Activated T-cell treated with anti-CD3 and anti-CD28 coated beads, Interleukin-2, amount 50 U/mL, for 72 hours (primary cell): ENCODE measurements around the gene DNAJC3. TPM values are rescaled to one million over a fixed set of nuclear protein-coding genes. Genes with fewer than 3 reads are reported as not detected.
A peak's percentile ranks its signal among the peaks of the same experiment; 100 is the strongest.

ENCODE experiments used
- ATAC-seq, 2 donors: fragments of 150-1000 bp; cut with Tn5 transposase; replicated peaks in 1 of 2; 2 replicates each; pipeline ENCODE4 v1.10.0; 2021; ENCODE audit warnings: moderate library complexity in 2 of 2, mild to moderate bottlenecking in 1 of 2
- DNase-seq, 2 donors: peaks; one replicate each; pipeline ENCODE4 v3.0.0; 2021 to 2022; ENCODE audit warnings: mixed read lengths in 1 of 2
- H3K27ac Mint-ChIP-seq: one replicate; pipeline ENCODE4 v1.8.0; 2022; ENCODE audit warnings: mild to moderate bottlenecking, moderate library complexity, mixed read lengths
- H3K27me3 Mint-ChIP-seq: one replicate; pipeline ENCODE4 v1.8.0; 2022; ENCODE audit warnings: low read depth, mixed read lengths
- H3K36me3 Mint-ChIP-seq, 2 donors: one replicate each; pipeline ENCODE4 v1.8.0; 2022; ENCODE audit warnings: mixed read lengths in 2 of 2, mild to moderate bottlenecking in 1 of 2; ENCODE audit not compliant: insufficient read depth in 2 of 2
- H3K4me1 Mint-ChIP-seq: one replicate; pipeline ENCODE4 v1.8.0; 2022; ENCODE audit warnings: low read depth, mixed read lengths
- H3K4me3 Mint-ChIP-seq, 2 donors: one replicate each; pipeline ENCODE4 v1.8.0; 2022; ENCODE audit warnings: mild to moderate bottlenecking in 2 of 2, mixed read lengths in 2 of 2, moderate library complexity in 2 of 2
- H3K9me3 Mint-ChIP-seq, 2 donors: one replicate each; pipeline ENCODE4 v1.8.0; 2022; ENCODE audit warnings: mixed read lengths in 2 of 2
- total RNA-seq, 2 donors: library from RNA; stranded (reverse); gene quantifications; one replicate each; pipeline ENCODE4 v1.2.3, GENCODE V29; 2022

Gene DNAJC3
- total RNA-seq, 2 donors from 2014 or later, result 22.3 to 24.9 TPM

- Mint-ChIP-seq H3K9me3 (peaks cover 2 to 6% of the 10 kb centered on the region in 2 donors), H3K27me3 (no peaks in the 10 kb centered on the region), H3K4me1 (no peaks in the 10 kb centered on the region), H3K36me3 (peaks cover 0 to 2% of the 10 kb centered on the region in 2 donors), H3K4me3 (no peak overlapping the region), H3K27ac (no peak overlapping the region)
- DNase-seq (no peak), ATAC-seq (no peak)
These were observed 124.9 kb downstream of the DNAJC3 start for GRCh38 chr13:95801825-95802224.

DNA sequence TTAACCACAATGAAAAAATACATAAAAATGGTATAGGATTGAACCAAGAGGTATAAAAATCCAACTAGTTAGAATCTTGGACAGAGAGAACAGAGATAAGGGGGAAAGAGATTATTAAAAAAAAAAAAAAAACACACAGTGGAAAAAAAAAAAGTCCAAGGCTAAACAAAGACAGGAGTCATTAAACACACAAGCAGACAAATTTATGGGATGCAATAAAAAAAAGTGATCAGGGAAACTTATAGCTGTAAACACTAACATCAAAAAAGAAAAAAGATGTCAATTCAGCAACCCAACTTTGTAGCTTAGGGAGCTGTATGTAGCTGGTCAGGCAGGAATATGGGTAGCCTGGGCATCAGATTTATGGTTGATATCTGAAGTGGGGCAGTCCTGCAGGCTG is 129.0 kb downstream of the DNAJC3 start:
- Mint-ChIP-seq H3K4me3 (no peak overlapping the region), H3K9me3 (peaks cover 2 to 7% of the 10 kb centered on the region in 2 donors), H3K4me1 (no peaks in the 10 kb centered on the region), H3K27ac (no peak overlapping the region), H3K36me3 (peaks cover 0 to 5% of the 10 kb centered on the region in 2 donors), H3K27me3 (peaks cover 36% of the 10 kb centered on the region)
- ATAC-seq, result no peak
- DNase-seq, result no peak

DNA sequence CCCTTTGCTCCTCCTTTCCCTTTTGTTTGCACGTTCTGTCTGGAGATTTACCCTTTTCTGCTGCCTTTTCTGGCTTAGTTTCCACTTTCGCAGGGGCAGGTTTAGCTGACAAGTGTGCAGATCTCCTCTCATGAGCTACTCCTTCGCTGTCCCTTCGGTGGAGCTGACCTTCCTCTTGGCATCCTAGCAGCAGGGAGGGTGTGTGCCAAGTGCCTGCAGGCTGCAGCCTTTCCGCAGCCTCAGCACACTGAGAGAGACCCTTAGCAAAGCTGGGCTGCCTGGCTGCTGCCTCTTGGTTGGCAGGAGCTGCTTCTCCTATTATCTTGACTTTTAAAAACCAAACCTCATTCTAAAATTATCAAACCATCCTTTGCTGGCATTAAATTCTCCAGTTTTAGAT is 132.5 kb downstream of the DNAJC3 start:
- H3K4me1 Mint-ChIP-seq, result no peaks in the 10 kb centered on the region
- H3K4me3 Mint-ChIP-seq, result no peak overlapping the region
- peaks cover 49% of the 10 kb centered on the region for H3K27me3 Mint-ChIP-seq
- ATAC-seq, result no peak
- H3K9me3 Mint-ChIP-seq, result peaks cover 5 to 10% of the 10 kb centered on the region in 2 donors
- no peak overlapping the region for H3K27ac Mint-ChIP-seq
- no peak for DNase-seq
- H3K36me3 Mint-ChIP-seq, result peaks cover 2 to 5% of the 10 kb centered on the region in 2 donors

DNA sequence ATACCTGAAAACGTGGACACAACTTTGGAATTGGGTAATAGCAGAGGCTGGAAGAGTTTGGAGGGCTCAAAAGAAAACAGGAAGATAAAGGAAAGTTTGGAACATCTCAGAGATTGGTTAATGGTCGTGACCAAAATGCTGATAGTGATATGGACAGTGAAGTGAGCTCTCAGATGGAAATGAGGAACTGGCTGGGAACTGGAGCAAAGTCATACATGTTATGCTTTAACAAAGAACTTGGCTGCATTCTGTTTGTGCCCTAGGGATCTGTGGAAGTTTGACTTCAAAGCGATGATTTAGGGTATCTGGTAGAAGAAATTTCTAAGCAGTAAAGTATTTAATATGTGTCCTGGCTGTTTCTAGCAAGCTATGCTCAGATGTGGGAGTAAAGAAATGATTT is 136.2 kb downstream of the DNAJC3 start:
- Mint-ChIP-seq H3K4me1 (no peaks in the 10 kb centered on the region), H3K9me3 (peaks cover 4 to 6% of the 10 kb centered on the region in 2 donors)

GRCh38 chr13:95814495-95814894 is 137.6 kb downstream of the DNAJC3 start:
- H3K36me3 Mint-ChIP-seq, result peaks cover 2% of the 10 kb centered on the region in 2 donors
- peaks cover 4% of the 10 kb centered on the region in 2 donors for H3K9me3 Mint-ChIP-seq
- no peak overlapping the region for H3K4me3 Mint-ChIP-seq
- ATAC-seq, result no peak
- no peak overlapping the region for H3K27ac Mint-ChIP-seq
- H3K4me1 Mint-ChIP-seq, result no peaks in the 10 kb centered on the region
- peaks cover 24% of the 10 kb centered on the region for H3K27me3 Mint-ChIP-seq
- no peak for DNase-seq

More for the DNA sequence above, 136.2 kb downstream of the DNAJC3 start:
- Mint-ChIP-seq H3K36me3 (peaks cover 2 to 3% of the 10 kb centered on the region in 2 donors), H3K27me3 (peaks cover 38% of the 10 kb centered on the region), H3K27ac (no peak overlapping the region), H3K4me3 (no peak overlapping the region)
- ATAC-seq (no peak), DNase-seq (no peak)

DNA sequence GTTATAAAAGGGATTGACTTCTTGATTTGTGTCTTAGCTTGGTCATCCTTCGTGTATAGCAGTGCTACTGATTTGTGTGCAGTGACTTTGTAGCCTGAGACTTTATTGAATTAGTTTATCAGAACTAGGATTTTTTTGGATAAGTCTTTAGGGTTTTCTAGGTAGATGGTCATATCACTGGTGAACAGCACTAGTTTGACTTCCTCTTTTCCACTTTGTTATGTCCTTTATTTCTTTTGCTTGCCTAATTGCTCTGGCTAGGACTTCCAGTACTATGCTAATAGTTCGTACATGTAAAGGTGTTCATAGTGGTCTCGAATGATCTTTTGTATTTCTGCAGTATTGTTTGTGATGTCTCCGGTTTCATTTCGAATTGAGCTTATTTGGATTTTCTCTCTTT is 145.4 kb downstream of the DNAJC3 start:
- H3K4me3 Mint-ChIP-seq, result no peak overlapping the region
- DNase-seq, result no peak
- H3K36me3 Mint-ChIP-seq, result no peaks in the 10 kb centered on the region
- no peak for ATAC-seq
- peaks cover 14% of the 10 kb centered on the region for H3K27me3 Mint-ChIP-seq
- no peaks in the 10 kb centered on the region for H3K9me3 Mint-ChIP-seq
- H3K4me1 Mint-ChIP-seq, result no peaks in the 10 kb centered on the region
- no peak overlapping the region for H3K27ac Mint-ChIP-seq

DNA sequence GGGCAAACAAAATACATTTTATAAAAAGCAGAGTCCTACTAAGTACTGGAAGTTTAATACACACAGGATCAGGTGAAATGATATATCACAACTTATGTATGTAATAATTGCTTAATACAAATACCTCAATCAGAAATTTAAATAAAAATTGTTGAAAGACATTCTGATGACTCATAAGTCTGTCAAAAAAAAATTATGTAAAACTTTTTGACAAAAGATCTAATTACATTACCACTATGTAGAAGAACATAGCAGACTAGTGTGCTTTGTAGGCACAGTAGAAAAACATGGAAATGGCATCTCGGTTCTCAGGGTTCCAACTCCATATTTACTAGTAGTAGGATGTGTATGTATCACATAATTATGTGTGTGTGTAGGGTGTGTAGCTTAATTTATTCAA is 156.2 kb downstream of the DNAJC3 start:
- ATAC-seq, result no peak
- H3K36me3 Mint-ChIP-seq, result peaks cover under 1 to 6% of the 10 kb centered on the region in 2 donors
- H3K27me3 Mint-ChIP-seq, result peaks cover 40% of the 10 kb centered on the region
- no peaks in the 10 kb centered on the region for H3K4me1 Mint-ChIP-seq
- no peak for DNase-seq
- H3K27ac Mint-ChIP-seq, result no peak overlapping the region
- H3K9me3 Mint-ChIP-seq, result peaks cover 0 to 5% of the 10 kb centered on the region in 2 donors
- no peak overlapping the region for H3K4me3 Mint-ChIP-seq

DNA sequence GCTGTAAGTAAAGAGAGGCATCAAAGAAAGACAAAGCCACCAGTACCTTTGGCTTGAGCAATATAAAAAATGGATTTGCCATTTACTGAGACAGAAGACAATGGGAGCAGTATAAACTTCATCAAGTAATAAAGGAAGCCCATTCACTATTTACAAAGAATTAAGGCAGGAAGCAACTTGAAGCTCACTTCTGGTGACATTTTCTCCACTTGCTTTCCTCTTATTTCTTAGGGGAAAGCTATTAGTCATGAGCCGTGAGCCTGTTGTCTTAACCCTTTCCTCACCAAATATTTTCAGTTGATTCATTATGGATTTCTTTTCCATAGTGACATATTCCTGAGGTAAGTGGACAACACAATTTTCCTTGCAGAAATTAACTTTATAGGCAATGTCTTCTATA is 156.8 kb downstream of the DNAJC3 start:
- Mint-ChIP-seq H3K36me3 (peaks cover 0 to 4% of the 10 kb centered on the region in 2 donors), H3K9me3 (peaks cover 0 to 3% of the 10 kb centered on the region in 2 donors), H3K27me3 (peaks cover 38% of the 10 kb centered on the region), H3K4me1 (no peaks in the 10 kb centered on the region), H3K27ac (no peak overlapping the region), H3K4me3 (no peak overlapping the region)
- ATAC-seq (no peak), DNase-seq (no peak)

DNA sequence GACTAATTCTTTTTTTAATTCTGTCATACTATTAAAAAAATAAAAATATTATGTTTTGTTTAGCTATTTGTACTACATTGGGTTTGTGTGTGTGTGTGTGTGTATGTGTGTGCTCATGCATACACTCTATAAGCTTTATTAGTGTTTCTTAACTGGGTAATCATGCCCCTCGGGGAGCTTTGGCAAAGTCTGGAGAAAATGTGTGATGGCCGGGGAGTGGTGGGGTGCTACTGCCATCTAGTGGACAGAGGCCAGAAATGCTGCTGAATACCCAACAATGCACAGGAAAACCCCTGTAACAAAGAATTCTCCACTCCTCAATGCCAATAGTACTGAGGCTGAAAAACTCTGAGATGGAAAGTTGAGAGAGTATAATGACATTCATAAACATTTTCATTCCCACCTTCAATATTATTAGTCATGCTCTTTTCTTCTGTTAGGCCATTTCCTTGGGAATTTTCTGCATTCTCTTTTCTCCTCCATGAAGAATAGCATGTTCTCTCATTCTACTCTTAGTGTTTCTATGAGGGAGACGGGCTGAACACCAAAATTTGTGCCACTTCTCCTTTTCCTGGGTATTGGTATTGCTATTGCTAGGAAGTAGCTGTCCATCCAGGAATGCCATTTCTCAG is 157.3 kb downstream of the DNAJC3 start:
- DNase-seq (peak; percentile 47 to 70), ATAC-seq (peak in 1 of 2 donors; percentile 50)
- H3K9me3 Mint-ChIP-seq, result peaks cover 0 to 3% of the 10 kb centered on the region in 2 donors
- H3K36me3 Mint-ChIP-seq, result peaks cover 0 to 4% of the 10 kb centered on the region in 2 donors
- H3K4me1 Mint-ChIP-seq, result no peaks in the 10 kb centered on the region
- H3K4me3 Mint-ChIP-seq, result no peak overlapping the region
- no peak overlapping the region for H3K27ac Mint-ChIP-seq
- H3K27me3 Mint-ChIP-seq, result peaks cover 42% of the 10 kb centered on the region

DNA sequence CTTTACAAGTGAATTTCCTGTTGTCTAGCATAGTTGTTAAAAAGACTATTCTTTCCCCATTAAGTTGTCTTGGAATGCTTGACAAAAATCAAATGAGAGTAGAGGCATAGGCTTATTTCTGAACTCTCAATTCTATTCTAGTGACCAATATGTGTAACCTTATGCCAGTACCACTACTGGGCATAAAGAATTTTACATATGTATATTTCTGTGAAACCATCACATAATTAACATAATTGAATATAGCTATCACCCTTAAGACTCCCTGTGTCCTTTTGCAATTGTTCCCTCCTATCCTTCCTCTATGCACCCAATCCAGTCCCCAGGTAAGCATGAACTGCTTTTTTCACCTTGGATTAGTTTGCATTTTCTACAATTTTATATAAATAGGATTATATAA is 165.0 kb downstream of the DNAJC3 start:
- Mint-ChIP-seq H3K27ac (no peak overlapping the region), H3K4me3 (no peak overlapping the region), H3K36me3 (peaks cover 0 to 5% of the 10 kb centered on the region in 2 donors), H3K4me1 (no peaks in the 10 kb centered on the region), H3K27me3 (peaks cover 17% of the 10 kb centered on the region), H3K9me3 (peaks cover 0 to 2% of the 10 kb centered on the region in 2 donors)
- DNase-seq (no peak), ATAC-seq (no peak)

DNA sequence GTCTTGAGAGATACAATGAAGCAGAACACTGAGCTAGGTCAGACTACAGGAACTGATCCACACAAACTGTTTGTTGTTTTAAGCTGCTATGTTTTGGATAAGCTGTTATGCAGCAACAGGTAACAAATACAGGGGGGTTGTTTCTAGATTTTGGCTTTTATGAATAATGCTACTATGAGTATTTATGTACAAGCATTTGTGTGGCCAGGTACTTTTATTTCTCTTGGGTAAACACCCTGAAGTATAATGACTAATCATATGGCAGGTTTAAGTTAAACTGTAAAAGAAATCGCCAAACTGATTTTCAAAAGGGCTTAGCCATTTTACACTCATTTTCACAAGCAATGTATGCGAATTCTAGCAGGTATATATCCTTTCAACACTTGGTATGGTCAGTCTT is 166.0 kb downstream of the DNAJC3 start:
- no peaks in the 10 kb centered on the region for H3K4me1 Mint-ChIP-seq
- H3K9me3 Mint-ChIP-seq, result peaks cover 0 to 2% of the 10 kb centered on the region in 2 donors
- ATAC-seq, result no peak
- H3K27ac Mint-ChIP-seq, result no peak overlapping the region
- peaks cover 9% of the 10 kb centered on the region for H3K27me3 Mint-ChIP-seq
- DNase-seq, result no peak
- H3K36me3 Mint-ChIP-seq, result peaks cover 0 to 5% of the 10 kb centered on the region in 2 donors
- no peak overlapping the region for H3K4me3 Mint-ChIP-seq

Other genes starting within 250 kb of the DNAJC3 start
- gene CLDN10, start 124.4 kb upstream of the DNAJC3 start, total RNA-seq, result not detected
- under 1 TPM; 0.19 to 0.31 TPM for gene DZIP1, start 32.4 kb upstream of the DNAJC3 start, total RNA-seq